ENCODE data around the gene CMSS1. TPM values are rescaled to one million over a fixed set of nuclear protein-coding genes. Genes with fewer than 3 reads are reported as not detected.
A peak's percentile ranks its signal among the peaks of the same experiment; 100 is the strongest.

Gene CMSS1
- total and polyA plus RNA-seq, 4 donors: 3.8 to 19.5 (median 7.5) TPM

DNA sequence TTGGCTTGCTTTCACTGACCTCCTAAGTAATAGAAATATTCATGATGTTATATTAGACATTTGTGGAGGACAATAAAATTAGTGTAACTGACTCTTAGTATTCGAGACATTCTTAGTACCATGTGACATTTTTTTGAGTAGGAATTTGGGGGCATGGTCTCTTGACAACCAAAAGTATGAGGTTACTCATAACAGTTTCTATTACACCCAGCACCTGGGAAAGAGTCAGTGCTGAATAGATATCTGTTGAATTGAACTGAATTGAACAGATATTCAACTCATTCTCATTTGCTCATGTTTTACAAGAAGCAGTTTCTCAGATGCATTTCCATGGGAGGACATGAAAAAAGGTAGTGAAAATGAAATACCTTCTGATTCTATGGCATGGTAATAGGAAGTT, 84.4 kb downstream of the CMSS1 start:
- Histone ChIP-seq H3K9ac (ENCODE audit: low read depth in 1 of 2, low read length in 2 of 2) (no peak overlapping the region), H3K36me3 (ENCODE audit: control insufficient read depth in 4 of 4, insufficient read depth in 3 of 4, low read depth in 1 of 4, low read length in 3 of 4) (no peaks in the 10 kb centered on the region), H3K27me3 (ENCODE audit: control insufficient read depth in 4 of 4, insufficient read depth in 4 of 4, low read length in 3 of 4) (no peaks in the 10 kb centered on the region), H3K27ac (ENCODE audit: low read depth in 1 of 2, low read length in 2 of 2) (peak overlapping the region; percentile 23 to 42), H3K4me1 (ENCODE audit: control insufficient read depth in 4 of 4, insufficient read depth in 4 of 4, low read length in 3 of 4) (peaks cover 0 to 13% (median 4%) of the 10 kb centered on the region in 4 donors), H3K9me3 (ENCODE audit: control insufficient read depth in 4 of 4, low read length in 3 of 4) (no peaks in the 10 kb centered on the region), H3K4me3 (ENCODE audit: low read depth in 1 of 3, low read length in 3 of 3) (no peak overlapping the region)
- DNase-seq (ENCODE audit: low spot score): no peak
- TF ChIP-seq FOXA1 (IDR thresholded peaks at IDR 0.05): no peak
- TF ChIP-seq RAD21 (IDR thresholded peaks at IDR 0.05): no peak
- no peak for TF ChIP-seq ATF3 (IDR thresholded peaks at IDR 0.05)
- TF ChIP-seq, protein P1, sequence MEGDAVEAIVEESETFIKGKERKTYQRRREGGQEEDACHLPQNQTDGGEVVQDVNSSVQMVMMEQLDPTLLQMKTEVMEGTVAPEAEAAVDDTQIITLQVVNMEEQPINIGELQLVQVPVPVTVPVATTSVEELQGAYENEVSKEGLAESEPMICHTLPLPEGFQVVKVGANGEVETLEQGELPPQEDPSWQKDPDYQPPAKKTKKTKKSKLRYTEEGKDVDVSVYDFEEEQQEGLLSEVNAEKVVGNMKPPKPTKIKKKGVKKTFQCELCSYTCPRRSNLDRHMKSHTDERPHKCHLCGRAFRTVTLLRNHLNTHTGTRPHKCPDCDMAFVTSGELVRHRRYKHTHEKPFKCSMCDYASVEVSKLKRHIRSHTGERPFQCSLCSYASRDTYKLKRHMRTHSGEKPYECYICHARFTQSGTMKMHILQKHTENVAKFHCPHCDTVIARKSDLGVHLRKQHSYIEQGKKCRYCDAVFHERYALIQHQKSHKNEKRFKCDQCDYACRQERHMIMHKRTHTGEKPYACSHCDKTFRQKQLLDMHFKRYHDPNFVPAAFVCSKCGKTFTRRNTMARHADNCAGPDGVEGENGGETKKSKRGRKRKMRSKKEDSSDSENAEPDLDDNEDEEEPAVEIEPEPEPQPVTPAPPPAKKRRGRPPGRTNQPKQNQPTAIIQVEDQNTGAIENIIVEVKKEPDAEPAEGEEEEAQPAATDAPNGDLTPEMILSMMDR (IDR thresholded peaks at IDR 0.05; ENCODE audit: low read depth, low read length, missing input control): no peak
- TF ChIP-seq REST (IDR thresholded peaks at IDR 0.05): no peak
- no peak for TF ChIP-seq TAF1 (conservative IDR thresholded peaks at IDR 0.05)
- TF ChIP-seq HNF4G (IDR thresholded peaks at IDR 0.05): no peak
- TF ChIP-seq GABPA (IDR thresholded peaks at IDR 0.05 in 1 of 2, conservative IDR thresholded peaks at IDR 0.05 in 1 of 2): no peak
- no peak for TF ChIP-seq RXRA (IDR thresholded peaks at IDR 0.05)
- TF ChIP-seq ZBTB33 (IDR thresholded peaks at IDR 0.05): no peak
- no peak for TF ChIP-seq SP1 (IDR thresholded peaks at IDR 0.05)
- WGBS: 93% methylated on average over 1 of the region's 1 CpG

DNA sequence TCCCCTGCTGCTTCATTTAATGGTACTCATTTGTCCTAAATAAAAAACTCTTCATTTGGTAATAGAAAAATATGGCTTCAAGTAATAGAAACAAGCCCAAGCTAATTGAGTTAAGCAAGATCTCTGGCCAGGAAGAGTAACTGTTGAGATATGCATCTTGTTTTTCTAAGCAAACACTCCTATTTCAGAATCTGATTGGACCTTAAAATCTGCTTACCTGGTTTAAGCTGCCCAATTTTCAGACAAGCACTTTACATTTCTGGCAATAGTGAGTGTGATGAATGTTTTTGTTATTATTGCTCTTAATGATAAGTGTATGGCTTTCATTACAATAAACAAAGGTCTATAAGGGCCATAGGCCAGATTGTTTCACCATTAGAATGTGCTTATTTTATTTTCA, 86.2 kb downstream of the CMSS1 start:
- Histone ChIP-seq H3K4me3 (ENCODE audit: low read depth in 1 of 3, low read length in 3 of 3) (no peak overlapping the region), H3K4me1 (ENCODE audit: control insufficient read depth in 4 of 4, insufficient read depth in 4 of 4, low read length in 3 of 4) (peaks cover 0 to 13% (median 4%) of the 10 kb centered on the region in 4 donors), H3K27ac (ENCODE audit: low read depth in 1 of 2, low read length in 2 of 2) (no peak overlapping the region), H3K27me3 (ENCODE audit: control insufficient read depth in 4 of 4, insufficient read depth in 4 of 4, low read length in 3 of 4) (no peaks in the 10 kb centered on the region), H3K36me3 (ENCODE audit: control insufficient read depth in 4 of 4, insufficient read depth in 3 of 4, low read depth in 1 of 4, low read length in 3 of 4) (no peaks in the 10 kb centered on the region), H3K9ac (ENCODE audit: low read depth in 1 of 2, low read length in 2 of 2) (no peak overlapping the region), H3K9me3 (ENCODE audit: control insufficient read depth in 4 of 4, low read length in 3 of 4) (no peaks in the 10 kb centered on the region)
- no peak for DNase-seq (ENCODE audit: low spot score)
- TF ChIP-seq SP1 (IDR thresholded peaks at IDR 0.05) (no peak), REST (IDR thresholded peaks at IDR 0.05) (no peak), ATF3 (IDR thresholded peaks at IDR 0.05) (no peak), JUND (IDR thresholded peaks at IDR 0.05) (no peak), FOXA2 (IDR thresholded peaks at IDR 0.05) (no peak), FOXA1 (IDR thresholded peaks at IDR 0.05) (no peak), HNF4A (conservative IDR thresholded peaks at IDR 0.05) (no peak), ZBTB33 (IDR thresholded peaks at IDR 0.05) (no peak), TAF1 (conservative IDR thresholded peaks at IDR 0.05) (no peak), GABPA (IDR thresholded peaks at IDR 0.05 in 1 of 2, conservative IDR thresholded peaks at IDR 0.05 in 1 of 2) (no peak), NR2F2 (IDR thresholded peaks at IDR 0.05) (no peak), RAD21 (IDR thresholded peaks at IDR 0.05) (no peak), YY1 (IDR thresholded peaks at IDR 0.05) (no peak)
